Measurements from ENCODE around the gene ASB13. TPM values are rescaled to one million over a fixed set of nuclear protein-coding genes. Genes with fewer than 3 reads are reported as not detected.

Gene ASB13
- polyA plus RNA-seq, 3 donors = 13.3 to 44.1 (median 37.8) TPM

GRCh38 chr10:5589011-5589660, 77.3 kb downstream of the ASB13 start:
- WGBS (ENCODE audit: insufficient coverage) = 86% methylated on average over 8 of the region's 14 CpGs
- H3K27ac Mint-ChIP-seq = no peak overlapping the region

More at GRCh38 chr10:5589011-5589660, 77.3 kb downstream of the ASB13 start:
- Mint-ChIP-seq H3K9me3 (peaks cover 0 to 1% (median 0%) of the 10 kb centered on the region in 7 donors), H3K36me3 (no peaks in the 10 kb centered on the region), H3K4me1 (no peaks in the 10 kb centered on the region), H3K4me3 (no peak overlapping the region), H3K27me3 (ENCODE audit: low read depth in 3 of 3) (peaks cover 4 to 12% (median 9%) of the 10 kb centered on the region in 3 donors)
- Histone ChIP-seq H3K9ac (ENCODE audit: insufficient read depth, low read length, poor library complexity, severe bottlenecking) (no peak overlapping the region), H3K79me2 (ENCODE audit: insufficient read depth, low read length) (no peaks in the 10 kb centered on the region), H3K4me1 (ENCODE audit: control insufficient read depth in 1 of 2, insufficient read depth in 2 of 2, low read length in 2 of 2) (no peaks in the 10 kb centered on the region), H3K9me3 (replicated peaks in 1 of 2; ENCODE audit: control insufficient read depth in 1 of 2, insufficient read depth in 1 of 2, low read length in 2 of 2) (no peaks in the 10 kb centered on the region), H3K4me2 (replicated peaks; ENCODE audit: extremely low read depth, low read length, poor library complexity, severe bottlenecking) (no peak overlapping the region), H3K4me3 (replicated peaks in 1 of 3; ENCODE audit: low read depth in 2 of 3, low read length in 3 of 3) (no peak overlapping the region), H3K27me3 (ENCODE audit: control insufficient read depth in 2 of 2, insufficient read depth in 2 of 2, low read length in 2 of 2) (no peaks in the 10 kb centered on the region), H4K20me1 (ENCODE audit: insufficient read depth, low read length) (no peaks in the 10 kb centered on the region), H3K27ac (ENCODE audit: low read depth in 1 of 2, low read length in 2 of 2) (no peak overlapping the region), H2AFZ (ENCODE audit: insufficient read depth, low read depth, low read length, poor library complexity, severe bottlenecking) (no peak overlapping the region), H3K36me3 (replicated peaks in 1 of 2; ENCODE audit: control insufficient read depth in 1 of 2, insufficient read depth in 2 of 2, low read length in 2 of 2) (no peaks in the 10 kb centered on the region)
- intact Hi-C loops (cut with micrococcal nuclease) = no loop called here
- TF ChIP-seq CTCF (IDR thresholded peaks at IDR 0.05) = no peak
- DNase-seq = no peak

Small RNAs within 50 kb of the gene (small RNA-seq; reads per million reads assigned to genes)
- not detected for gene AL365356.2 (ENCODE audit: insufficient read length, low read depth)
- gene RN7SL445P (ENCODE audit: insufficient read length, low read depth) = not detected

Other genes with a start within 250 kb of the ASB13 start
- not detected for gene CALML5, start 167.0 kb downstream of the ASB13 start, polyA plus RNA-seq
- not detected for gene CALML3, start 141.6 kb downstream of the ASB13 start, polyA plus RNA-seq
- 10 to 100 TPM in 1 of 3 donors, 1 to 10 TPM in 2; 3.2 to 12.3 (median 9.5) TPM for gene TASOR2, start 18.2 kb upstream of the ASB13 start, polyA plus RNA-seq
- 100 to 1,000 TPM; 100 to 320 (median 316) TPM for gene GDI2, start 146.8 kb upstream of the ASB13 start, polyA plus RNA-seq
- 1 to 10 TPM; 1.4 to 2.9 (median 2.1) TPM for gene ANKRD16, start 223.3 kb upstream of the ASB13 start, polyA plus RNA-seq
- gene FBH1, start 223.6 kb upstream of the ASB13 start, polyA plus RNA-seq = 10 to 100 TPM; 33.9 to 73.3 (median 48.3) TPM

Measured in CD14-positive monocyte (primary cell).